ENCODE measurements around the gene RBM4B. TPM values are rescaled to one million over a fixed set of nuclear protein-coding genes. Genes with fewer than 3 reads are reported as not detected.

RBM4B gene
- total and polyA plus RNA-seq, 2 of the 13 experiments (the other 11 are each of a cell fraction or from before 2014, with no cell fraction given) = 25.8 to 32.4 TPM

DNA sequence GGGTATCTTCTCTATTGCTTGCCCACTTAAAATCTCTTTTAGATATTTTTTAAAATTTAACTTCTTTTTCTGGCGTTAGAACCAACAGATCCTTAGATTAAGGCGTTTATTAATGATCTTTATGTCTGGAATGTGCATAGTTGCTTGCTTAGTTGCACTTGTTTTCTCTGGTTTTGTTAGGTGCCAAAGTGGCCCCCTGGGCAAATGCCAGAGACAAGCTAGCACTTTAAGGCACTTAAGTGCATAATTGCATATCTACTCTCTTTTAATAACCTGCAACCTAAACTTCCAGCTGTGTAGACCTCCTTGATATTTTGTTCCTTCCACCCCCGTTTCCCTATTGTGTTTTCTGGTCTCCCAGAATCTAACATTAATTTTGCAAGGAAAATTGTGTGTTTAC, 35.9 kb downstream of the RBM4B start:
- intact Hi-C loops (cut with micrococcal nuclease; ENCODE audit: unreplicated experiment) = no loop called here
- no peak for TF ChIP-seq ZNF670 (CRISPR knock-in tag; IDR thresholded peaks at IDR 0.05; ENCODE audit: borderline replicate concordance)
- TF ChIP-seq ZBTB4 (CRISPR knock-in tag; IDR thresholded peaks at IDR 0.05; ENCODE audit: borderline replicate concordance) = no peak
- TF ChIP-seq, protein P1, sequence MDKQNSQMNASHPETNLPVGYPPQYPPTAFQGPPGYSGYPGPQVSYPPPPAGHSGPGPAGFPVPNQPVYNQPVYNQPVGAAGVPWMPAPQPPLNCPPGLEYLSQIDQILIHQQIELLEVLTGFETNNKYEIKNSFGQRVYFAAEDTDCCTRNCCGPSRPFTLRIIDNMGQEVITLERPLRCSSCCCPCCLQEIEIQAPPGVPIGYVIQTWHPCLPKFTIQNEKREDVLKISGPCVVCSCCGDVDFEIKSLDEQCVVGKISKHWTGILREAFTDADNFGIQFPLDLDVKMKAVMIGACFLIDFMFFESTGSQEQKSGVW (CRISPR knock-in tag; IDR thresholded peaks at IDR 0.05; ENCODE audit: borderline replicate concordance) = no peak
- TF ChIP-seq ZNF710 (CRISPR knock-in tag; IDR thresholded peaks at IDR 0.05; ENCODE audit: borderline replicate concordance) = no peak
- TF ChIP-seq EHMT2 (IDR thresholded peaks at IDR 0.05; ENCODE audit: borderline replicate concordance, low read depth, low read length) = no peak
- no peak overlapping the region for H2AFZ ChIP-seq (ENCODE audit: low read length)
- ChIA-PET POLR2A (interaction anchor here (10.0 kb wide), 1 partner anchor 21 kb away, joined by 211 read pairs; the partner anchor contains the start of gene RBM14), CTCF (ENCODE audit: low intra/inter-chr PET ratio, low total read pairs) (no interaction called here)
- ATAC-seq = no peak
- no peak for FAIRE-seq
- 64% methylated on average over 3 of the region's 3 CpGs for WGBS (ENCODE audit: low lambda C conversion rate)
- in situ Hi-C loops (cut with HindIII; ENCODE audit: extremely low pct_ligation_motif_present, low pct_unique_long_range_greater_than_20kb) = no loop called here
- DNase-seq (ENCODE audit: low spot score) = no peak
- peaks cover 79% of the 10 kb centered on the region for H4K20me1 ChIP-seq (ENCODE audit: insufficient read depth, low read length)
- peaks cover 92% of the 10 kb centered on the region for H3K79me2 ChIP-seq (ENCODE audit: insufficient read depth, low read length)
- H3K27me3 ChIP-seq (ENCODE audit: control insufficient read depth in 1 of 2, insufficient read depth in 2 of 2, low read length in 2 of 2) = no peaks in the 10 kb centered on the region; a peak in 1 of 5 replicates
- H3K4me3 ChIP-seq (replicated peaks in 1 of 3; ENCODE audit: insufficient read depth in 1 of 3, low read depth in 2 of 3, low read length in 3 of 3) = peak overlapping the region; percentile 19 to 44 (median 25); a peak in 3 of 6 replicates
- no TSS peak for BruUV-seq (replicated peaks)
- no peak overlapping the region for H3K27ac ChIP-seq (ENCODE audit: extremely low read length, insufficient read depth, low read length)
- peaks cover 76% of the 10 kb centered on the region for H3K4me1 ChIP-seq (ENCODE audit: insufficient read depth, low read length)
- no peaks in the 10 kb centered on the region for H3K9me3 ChIP-seq (ENCODE audit: low read length)
- H3K36me3 ChIP-seq (replicated peaks in 1 of 2; ENCODE audit: control insufficient read depth in 1 of 2, insufficient read depth in 2 of 2, low read length in 2 of 2) = peaks cover 18 to 55% of the 10 kb centered on the region in 2 experiments
- H3K4me2 ChIP-seq (ENCODE audit: low read depth, low read length) = peak overlapping the region; percentile 88
- H3K9ac ChIP-seq (ENCODE audit: insufficient read depth, low read depth, low read length) = peak overlapping the region; percentile 28; the same call in 1 of the 2 replicates

Data from HepG2 (cell line).